Right lobe of liver (tissue), 4 donors: ENCODE data around the gene CGB2.

Experiments
- POLR2A ChIP-seq: fragments of 450-650 bp; IDR thresholded peaks from one replicate; pipeline ENCODE4 v1.6.1; 2017; ENCODE audit warnings: antibody characterized with exemption, mild to moderate bottlenecking
- TF ChIP-seq, protein P1 (sequence below), 4 donors: fragments of 200-600 bp in 3 of 4; fragments of 450-650 bp in 1 of 4; IDR thresholded peaks; one replicate each; pipeline versions ENCODE4 v1.5.1 to v1.8.0; 2016 to 2022; ENCODE audit warnings: antibody characterized with exemption in 4 of 4, mild to moderate bottlenecking in 2 of 4
- donor health status: DM: no; HTN: no; CAD: no.
- donor health status: DM: no; HTN: no; CAD: no.
- donor health status: DM: no; HTN: yes; CAD: no.

DNA sequence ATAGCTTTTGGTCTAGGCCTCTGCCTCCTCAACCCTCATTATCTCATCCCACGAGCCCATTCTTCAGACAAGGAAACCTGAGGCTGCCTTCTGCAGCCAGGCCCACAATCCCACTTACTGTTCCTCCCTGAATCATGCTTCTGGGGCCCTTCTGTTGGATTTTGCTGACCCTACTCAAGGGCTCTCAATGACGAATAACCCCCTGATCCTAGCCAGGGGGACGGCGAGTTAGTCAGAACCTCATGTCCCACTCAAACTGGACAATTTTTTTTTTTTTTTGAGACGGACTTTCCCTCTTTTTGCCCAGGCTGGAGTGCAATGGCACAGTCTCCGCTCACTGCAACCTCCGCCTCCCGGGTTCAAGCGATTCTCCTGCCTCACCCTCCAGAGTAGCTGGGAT is 9.6 kb upstream of the CGB2 start:
- TF ChIP-seq, protein P1, sequence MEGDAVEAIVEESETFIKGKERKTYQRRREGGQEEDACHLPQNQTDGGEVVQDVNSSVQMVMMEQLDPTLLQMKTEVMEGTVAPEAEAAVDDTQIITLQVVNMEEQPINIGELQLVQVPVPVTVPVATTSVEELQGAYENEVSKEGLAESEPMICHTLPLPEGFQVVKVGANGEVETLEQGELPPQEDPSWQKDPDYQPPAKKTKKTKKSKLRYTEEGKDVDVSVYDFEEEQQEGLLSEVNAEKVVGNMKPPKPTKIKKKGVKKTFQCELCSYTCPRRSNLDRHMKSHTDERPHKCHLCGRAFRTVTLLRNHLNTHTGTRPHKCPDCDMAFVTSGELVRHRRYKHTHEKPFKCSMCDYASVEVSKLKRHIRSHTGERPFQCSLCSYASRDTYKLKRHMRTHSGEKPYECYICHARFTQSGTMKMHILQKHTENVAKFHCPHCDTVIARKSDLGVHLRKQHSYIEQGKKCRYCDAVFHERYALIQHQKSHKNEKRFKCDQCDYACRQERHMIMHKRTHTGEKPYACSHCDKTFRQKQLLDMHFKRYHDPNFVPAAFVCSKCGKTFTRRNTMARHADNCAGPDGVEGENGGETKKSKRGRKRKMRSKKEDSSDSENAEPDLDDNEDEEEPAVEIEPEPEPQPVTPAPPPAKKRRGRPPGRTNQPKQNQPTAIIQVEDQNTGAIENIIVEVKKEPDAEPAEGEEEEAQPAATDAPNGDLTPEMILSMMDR (IDR thresholded peaks at IDR 0.05): no peak
- no peak for TF ChIP-seq POLR2A
